ENCODE measurements around the gene SLC49A3.

DNA sequence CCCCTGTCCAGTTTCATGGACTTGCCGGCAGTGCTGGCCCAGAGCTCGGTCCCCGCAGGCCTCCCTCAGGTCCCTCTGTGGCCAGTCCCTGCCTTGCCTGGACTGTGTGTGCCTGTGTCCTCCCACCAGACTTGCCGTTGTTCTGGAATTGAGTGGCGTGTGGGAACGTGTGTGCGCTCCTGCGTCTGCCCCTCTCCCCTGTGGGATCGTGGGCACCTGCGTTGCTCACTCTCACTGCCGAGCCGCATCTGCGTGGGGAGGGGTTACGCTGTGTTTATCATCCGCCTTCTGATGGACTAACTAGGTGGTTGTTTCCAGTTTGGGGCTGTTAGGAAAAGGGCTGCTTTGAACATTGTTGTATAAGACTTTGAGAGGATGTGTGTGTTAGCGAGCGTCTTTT is 37.9 kb upstream of the SLC49A3 start:
- TF ChIP-seq, protein P1, sequence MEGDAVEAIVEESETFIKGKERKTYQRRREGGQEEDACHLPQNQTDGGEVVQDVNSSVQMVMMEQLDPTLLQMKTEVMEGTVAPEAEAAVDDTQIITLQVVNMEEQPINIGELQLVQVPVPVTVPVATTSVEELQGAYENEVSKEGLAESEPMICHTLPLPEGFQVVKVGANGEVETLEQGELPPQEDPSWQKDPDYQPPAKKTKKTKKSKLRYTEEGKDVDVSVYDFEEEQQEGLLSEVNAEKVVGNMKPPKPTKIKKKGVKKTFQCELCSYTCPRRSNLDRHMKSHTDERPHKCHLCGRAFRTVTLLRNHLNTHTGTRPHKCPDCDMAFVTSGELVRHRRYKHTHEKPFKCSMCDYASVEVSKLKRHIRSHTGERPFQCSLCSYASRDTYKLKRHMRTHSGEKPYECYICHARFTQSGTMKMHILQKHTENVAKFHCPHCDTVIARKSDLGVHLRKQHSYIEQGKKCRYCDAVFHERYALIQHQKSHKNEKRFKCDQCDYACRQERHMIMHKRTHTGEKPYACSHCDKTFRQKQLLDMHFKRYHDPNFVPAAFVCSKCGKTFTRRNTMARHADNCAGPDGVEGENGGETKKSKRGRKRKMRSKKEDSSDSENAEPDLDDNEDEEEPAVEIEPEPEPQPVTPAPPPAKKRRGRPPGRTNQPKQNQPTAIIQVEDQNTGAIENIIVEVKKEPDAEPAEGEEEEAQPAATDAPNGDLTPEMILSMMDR (conservative IDR thresholded peaks at IDR 0.05 in 1 of 2, IDR thresholded peaks at IDR 0.05 in 1 of 2; ENCODE audit: low read depth in 1 of 2, low read length in 2 of 2): no peak
- TF ChIP-seq EZH2 (IDR thresholded peaks at IDR 0.05; ENCODE audit: low read length, missing control alignments): no peak
